ENCODE results near the gene SGIP1. TPM values are rescaled to one million over a fixed set of nuclear protein-coding genes. Genes with fewer than 3 reads are reported as not detected.

Gene SGIP1
- total and polyA plus RNA-seq, 2 of the 4 experiments (the other 2 are of a cell fraction), result 27.1 to 42.7 TPM

- H3K23ac ChIP-seq (ENCODE audit: low read depth, low read length), result no peak overlapping the region
- no peak for TF ChIP-seq CHD1 (IDR thresholded peaks at IDR 0.05; ENCODE audit: low read depth, low read length)
- TF ChIP-seq RFX5 (IDR thresholded peaks at IDR 0.05; ENCODE audit: low read depth, low read length), result no peak
- TF ChIP-seq MXI1 (IDR thresholded peaks at IDR 0.05; ENCODE audit: borderline replicate concordance, low read depth, low read length), result no peak
- TF ChIP-seq, protein P1, sequence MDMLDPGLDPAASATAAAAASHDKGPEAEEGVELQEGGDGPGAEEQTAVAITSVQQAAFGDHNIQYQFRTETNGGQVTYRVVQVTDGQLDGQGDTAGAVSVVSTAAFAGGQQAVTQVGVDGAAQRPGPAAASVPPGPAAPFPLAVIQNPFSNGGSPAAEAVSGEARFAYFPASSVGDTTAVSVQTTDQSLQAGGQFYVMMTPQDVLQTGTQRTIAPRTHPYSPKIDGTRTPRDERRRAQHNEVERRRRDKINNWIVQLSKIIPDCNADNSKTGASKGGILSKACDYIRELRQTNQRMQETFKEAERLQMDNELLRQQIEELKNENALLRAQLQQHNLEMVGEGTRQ (IDR thresholded peaks at IDR 0.05; ENCODE audit: low read depth, low read length), result no peak
- no peak for TF ChIP-seq FOS (IDR thresholded peaks at IDR 0.05; ENCODE audit: low read depth, low read length)
- TF ChIP-seq CTCF (conservative IDR thresholded peaks at IDR 0.05; ENCODE audit: low read depth, low read length), result no peak
- no peak for TF ChIP-seq RCOR1 (IDR thresholded peaks at IDR 0.05; ENCODE audit: insufficient replicate concordance, low read length)
- TF ChIP-seq NFE2L2 (IDR thresholded peaks at IDR 0.05; ENCODE audit: low read depth, low read length), result no peak
- no peak for TF ChIP-seq SMC3 (IDR thresholded peaks at IDR 0.05; ENCODE audit: low read depth, low read length)
- no peak for TF ChIP-seq POLR2A (IDR thresholded peaks at IDR 0.05; ENCODE audit: low read depth, low read length)
- TF ChIP-seq MAZ (IDR thresholded peaks at IDR 0.05; ENCODE audit: borderline replicate concordance, low read depth, low read length), result no peak
- no peak for TF ChIP-seq BHLHE40 (IDR thresholded peaks at IDR 0.05; ENCODE audit: low read depth, low read length)
- TF ChIP-seq CEBPB (IDR thresholded peaks at IDR 0.05; ENCODE audit: low read depth, low read length), result no peak
- TF ChIP-seq, protein P2, sequence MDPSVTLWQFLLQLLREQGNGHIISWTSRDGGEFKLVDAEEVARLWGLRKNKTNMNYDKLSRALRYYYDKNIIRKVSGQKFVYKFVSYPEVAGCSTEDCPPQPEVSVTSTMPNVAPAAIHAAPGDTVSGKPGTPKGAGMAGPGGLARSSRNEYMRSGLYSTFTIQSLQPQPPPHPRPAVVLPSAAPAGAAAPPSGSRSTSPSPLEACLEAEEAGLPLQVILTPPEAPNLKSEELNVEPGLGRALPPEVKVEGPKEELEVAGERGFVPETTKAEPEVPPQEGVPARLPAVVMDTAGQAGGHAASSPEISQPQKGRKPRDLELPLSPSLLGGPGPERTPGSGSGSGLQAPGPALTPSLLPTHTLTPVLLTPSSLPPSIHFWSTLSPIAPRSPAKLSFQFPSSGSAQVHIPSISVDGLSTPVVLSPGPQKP (IDR thresholded peaks at IDR 0.05; ENCODE audit: borderline replicate concordance, low read depth, low read length), result no peak
- no peak for TF ChIP-seq RAD21 (IDR thresholded peaks at IDR 0.05; ENCODE audit: low read length)
- no peak for TF ChIP-seq MAFK (IDR thresholded peaks at IDR 0.05; ENCODE audit: low read depth, low read length)
- H3K9ac ChIP-seq (ENCODE audit: low read depth, low read length), result no peak overlapping the region
- peaks cover 47% of the 10 kb centered on the region for H3K36me3 ChIP-seq (ENCODE audit: control insufficient read depth, insufficient read depth, low read length)
- H3K56ac ChIP-seq (ENCODE audit: extremely low read depth, insufficient read depth, low read length), result no peak overlapping the region
- no peak overlapping the region for H3K27ac ChIP-seq (ENCODE audit: insufficient read depth, low read length)
- no peaks in the 10 kb centered on the region for H4K20me1 ChIP-seq (ENCODE audit: insufficient read depth, low read length)
- peaks cover 26 to 58% of the 10 kb centered on the region in 2 experiments for H3K79me1 ChIP-seq (ENCODE audit: low read depth in 1 of 2, low read length in 2 of 2)
- no peak overlapping the region for H2BK20ac ChIP-seq (ENCODE audit: low read depth, low read length)
- H2BK5ac ChIP-seq (ENCODE audit: low read depth, low read length, poor library complexity, severe bottlenecking), result no peak overlapping the region
- peaks cover 9% of the 10 kb centered on the region for H3K9me1 ChIP-seq (ENCODE audit: insufficient read depth, low read length)
- H3K4me2 ChIP-seq (ENCODE audit: low read depth, low read length), result no peak overlapping the region
- DNase-seq (no peak), ATAC-seq (ENCODE audit: low read depth) (no peak)
- WGBS, 2 experiments (ENCODE audit: extremely low coverage in 2 of 2, insufficient read length in 1 of 2), result no CpG with 5 or more reads among the region's 1 CpG
- no TSS peak for BruUV-seq (replicated peaks)
- H4K8ac ChIP-seq (ENCODE audit: low read depth in 2 of 2, low read length in 2 of 2), result no peak overlapping the region
- H2BK120ac ChIP-seq (ENCODE audit: low read depth, low read length), result no peak overlapping the region
- no peak overlapping the region for H3K14ac ChIP-seq (replicated peaks; ENCODE audit: low read depth, low read length)
- dilution Hi-C loops (cut with HindIII; ENCODE audit: low sequenced_read_pairs, unreplicated experiment), result no loop called here
- H4K5ac ChIP-seq (ENCODE audit: low read depth, low read length), result no peak overlapping the region
- in situ Hi-C loops (cut with MboI; ENCODE audit: low sequenced_read_pairs), result loop anchor here (10.0 kb wide), 1 partner anchor 62 kb away; no protein-coding TSS in a partner anchor
- no peak overlapping the region for H3K4ac ChIP-seq (ENCODE audit: low read depth, low read length)
- H2AK9ac ChIP-seq (replicated peaks; ENCODE audit: low read depth, low read length, poor library complexity), result no peak overlapping the region
- no peak overlapping the region for H2AK5ac ChIP-seq (ENCODE audit: low read depth, low read length)
- ChIA-PET CTCF (interaction anchor here (0.6 kb wide), 1 partner anchor 61 kb away, joined by 3 read pairs; no protein-coding TSS in a partner anchor), POLR2A (ENCODE audit: unreplicated experiment) (no interaction called here)
- no peak overlapping the region for H4K91ac ChIP-seq (ENCODE audit: insufficient read depth, low read depth, low read length)
- no peaks in the 10 kb centered on the region for H3K4me1 ChIP-seq (ENCODE audit: control insufficient read depth, insufficient read depth, low read length)
- no peak overlapping the region for H2BK15ac ChIP-seq (ENCODE audit: low read depth, low read length)
- no peak overlapping the region for H3K4me3 ChIP-seq (ENCODE audit: insufficient read depth, low read depth, low read length)
- H3K9me3 ChIP-seq (ENCODE audit: control insufficient read depth, insufficient read depth, low read length), result no peaks in the 10 kb centered on the region
- H2AFZ ChIP-seq (replicated peaks; ENCODE audit: low read length, poor library complexity), result no peak overlapping the region
- intact Hi-C loops (cut with micrococcal nuclease), result no loop called here
- H3K27me3 ChIP-seq (ENCODE audit: control insufficient read depth, insufficient read depth, low read length), result no peaks in the 10 kb centered on the region
- no peak overlapping the region for H3K18ac ChIP-seq (ENCODE audit: low read depth, low read length)
These were observed 99.2 kb downstream of the SGIP1 start for GRCh38 chr1:66633159-66633558.

Measured in IMR-90 (cell line).